Airway epithelial cell (primary cell): ENCODE measurements around the gene RPL34. TPM values are rescaled to one million over a fixed set of nuclear protein-coding genes. Genes with fewer than 3 reads are reported as not detected.

ENCODE experiments used
- total RNA-seq: library from RNA; depleted of rRNA; stranded (reverse); fragments of >200 nt; gene quantifications from 2 replicates; pipeline ENCODE4 v1.2.3, GENCODE V29; 2015

Gene RPL34
- 862 and 1,320 TPM in 2 replicates for total RNA-seq

DNA sequence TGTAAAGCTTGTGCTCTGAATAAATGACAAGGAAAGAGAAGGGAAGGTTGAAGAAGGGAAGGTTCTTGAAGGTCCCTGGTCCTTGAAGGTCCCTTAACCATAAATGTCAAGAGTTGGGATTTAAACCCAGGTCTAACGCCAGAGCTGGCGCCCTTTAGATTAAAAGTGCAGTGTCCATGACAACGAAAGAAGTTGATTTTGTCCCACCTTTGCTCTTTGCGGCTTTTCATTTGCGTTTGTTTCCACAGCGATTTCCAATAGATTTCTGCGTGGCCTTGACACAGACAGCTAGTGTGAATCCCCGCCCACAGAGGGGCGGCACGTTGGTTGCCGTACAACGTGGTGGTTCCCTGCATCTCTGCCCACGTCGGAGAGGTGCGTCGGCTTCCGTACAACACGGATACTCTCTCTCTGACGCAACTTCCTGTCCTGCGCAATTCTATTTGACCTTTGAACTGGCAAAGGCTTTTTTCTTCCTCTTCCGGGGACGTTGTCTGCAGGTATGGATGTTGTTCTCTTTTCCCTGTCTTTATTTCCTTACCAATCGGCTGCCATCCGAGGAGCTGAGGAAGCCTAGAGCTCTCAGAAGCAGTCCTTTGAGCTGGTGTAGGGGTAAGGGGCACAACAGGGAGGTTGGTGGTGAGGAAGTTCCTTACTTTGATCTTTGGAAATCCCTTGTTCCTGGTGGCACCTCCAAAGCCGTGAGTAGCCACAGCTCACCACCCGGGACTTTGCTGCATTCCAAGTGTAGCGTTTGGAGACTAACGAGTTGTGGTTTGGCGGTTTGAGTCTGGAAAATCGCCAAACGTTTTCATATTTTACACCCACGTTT lies at the start of gene RPL34:
Gene RPL34 (plus strand): TSS at position 476 of the 832 bp plus-strand sequence. CDS start 1,384 bp downstream, outside the sequence.

DNA sequence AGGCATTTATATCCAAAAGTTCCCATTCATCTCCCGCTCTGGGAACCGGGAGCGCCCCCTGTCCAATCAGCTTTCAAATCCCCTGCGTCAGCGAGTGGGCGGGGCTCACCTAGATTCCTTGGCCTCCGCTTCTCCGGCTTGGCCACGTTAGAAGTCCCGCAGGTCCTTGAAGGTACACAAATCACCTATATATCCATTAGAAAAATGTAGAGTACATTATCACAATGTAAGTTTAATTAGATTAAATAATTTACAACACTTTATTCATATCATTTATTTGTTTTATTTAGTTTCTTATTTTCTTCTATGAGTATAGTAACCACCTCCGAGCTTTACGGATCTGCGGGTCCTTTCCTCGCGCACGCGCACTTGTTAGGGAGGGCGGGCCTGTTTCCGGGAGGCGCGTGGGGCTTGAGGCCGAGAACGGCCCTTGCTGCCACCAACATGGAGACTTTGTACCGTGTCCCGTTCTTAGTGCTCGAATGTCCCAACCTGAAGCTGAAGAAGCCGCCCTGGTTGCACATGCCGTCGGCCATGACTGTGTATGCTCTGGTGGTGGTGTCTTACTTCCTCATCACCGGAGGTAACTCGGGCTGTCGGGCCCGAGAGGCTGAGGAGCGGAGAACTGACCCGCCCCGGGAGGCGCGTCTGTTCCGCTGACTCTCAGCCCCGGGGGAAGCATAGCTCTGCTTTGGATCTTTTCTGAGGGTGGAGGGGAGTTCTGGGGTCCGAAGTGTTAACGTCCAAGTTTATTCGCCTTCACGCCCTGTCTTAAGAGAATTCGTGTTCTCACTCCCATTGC lies 30.0 kb downstream of the RPL34 start, which contains the start of gene OSTC:
Gene OSTC (plus strand): TSS at position 388 of the 802 bp plus-strand sequence. CDS start 57 bp downstream, at position 445.

Other genes starting within 250 kb of the RPL34 start
- 96.0 and 99.0 TPM in 2 replicates for gene OSTC, start 30.0 kb downstream of the RPL34 start, total RNA-seq
- gene ETNPPL, start 142.5 kb downstream of the RPL34 start, total RNA-seq: not detected in 2 replicates